K562 (cell line): Measurements from ENCODE around the gene PIGX. TPM values are rescaled to one million over a fixed set of nuclear protein-coding genes. Genes with fewer than 3 reads are reported as not detected.

ENCODE experiments used
- AFF4 ChIP-seq: sonication (generic); formaldehyde crosslinking; IDR thresholded peaks from 2 replicates; pipeline ENCODE4 v1.8.0; 2023; ENCODE audit warnings: mild to moderate bottlenecking, missing genetic modification reagents
- GABPB1 ChIP-seq: sonication (generic); formaldehyde crosslinking; IDR thresholded peaks from 2 replicates; pipeline ENCODE4 v1.8.0; 2022; ENCODE audit warnings: mild to moderate bottlenecking, missing genetic modification reagents
- ZBTB40 ChIP-seq, 2 experiments: fragments of 450-650 bp in 1 of 2; sonication (generic) in 1 of 2; formaldehyde crosslinking in 1 of 2; IDR thresholded peaks; 2 replicates each; pipeline versions ENCODE4 v1.7.1 to v1.9.0; 2016 to 2022; ENCODE audit warnings: inconsistent platforms in 1 of 2, mild to moderate bottlenecking in 1 of 2, missing genetic modification reagents in 1 of 2
- ZNF280B ChIP-seq: fragments of 250-450 bp; sonication (Bioruptor Pico); IDR thresholded peaks from 2 replicates; pipeline ENCODE4 v1.5.1; 2021; ENCODE audit warnings: mild to moderate bottlenecking
- ZNF511 ChIP-seq: sonication (generic); formaldehyde crosslinking; IDR thresholded peaks from 2 replicates; pipeline ENCODE4 v1.8.0; 2022; ENCODE audit warnings: mild to moderate bottlenecking, missing genetic modification reagents
- ZNF639 ChIP-seq, 2 experiments: fragments of 200-800 bp in 1 of 2; sonication (Bioruptor generic) in 1 of 2; sonication (generic) in 1 of 2; formaldehyde crosslinking in 1 of 2; IDR thresholded peaks in 1 of 2; conservative IDR thresholded peaks in 1 of 2; 2 replicates each; pipeline versions ENCODE4 v1.5.0 to v1.6.1; 2016 to 2020; ENCODE audit warnings: missing compliant biosample characterization in 1 of 2, missing genetic modification characterization in 1 of 2, missing genetic modification reagents in 1 of 2
- polyA plus RNA-seq, 8 experiments: library from polyadenylated mRNA; depleted of rRNA in 4 of 8; stranded (reverse) in 5 of 8; unstranded in 3 of 8; fragments of >200 nt; fragmentation: Nextera tagmentation in 2 of 8; fragmentation: Illumina TruSeq in 1 of 8; extraction: Ambion mirVana in 2 of 8; extraction: Trizol in 1 of 8; gene quantifications; 2 replicates each; pipeline versions ENCODE4 v1.2.1 to v1.2.3, GENCODE V29; 2011 to 2014; ENCODE audit warnings: inconsistent platforms in 1 of 8, missing spikeins in 1 of 8
- total RNA-seq, 7 experiments: library from RNA; depleted of rRNA in 6 of 7; stranded (reverse); fragments of >200 nt in 6 of 7; fragmentation: Illumina TruSeq in 2 of 7; extraction: Trizol in 2 of 7; gene quantifications; 2 replicates each; pipeline versions ENCODE4 v1.2.1 to v1.2.3, GENCODE V29; 2011 to 2021; ENCODE audit warnings: low replicate concordance in 1 of 7

PIGX gene
- total and polyA plus RNA-seq, 9 of the 15 experiments (the other 6 are each of a cell fraction or from before 2014, with no cell fraction given), result 3.7 to 36.3 (median 26.9) TPM

- TF ChIP-seq ZBTB40 (IDR thresholded peaks at IDR 0.05) (0 out of 2 replicates have a peak, but pooled peaks have one; percentile 23), ZBTB40 (CRISPR knock-in tag; IDR thresholded peaks at IDR 0.05) (no peak), ZNF639 (CRISPR knock-in tag; conservative IDR thresholded peaks at IDR 0.05 in 1 of 2, IDR thresholded peaks at IDR 0.05 in 1 of 2) (peak in 1 of 2 experiments; percentile 93; a peak in 1 of 4 replicates), ZNF511 (CRISPR knock-in tag) (peak; percentile 58; the same call in 1 of the 2 replicates), AFF4 (CRISPR knock-in tag) (0 out of 2 replicates have a peak, but pooled peaks have one; percentile 35), GABPB1 (CRISPR knock-in tag) (0 out of 2 replicates have a peak, but pooled peaks have one; percentile 25), ZNF280B (CRISPR knock-in tag) (no peak)
Measured at GRCh38 chr3:196712514-196713413, 587 bp downstream of the PIGX start (continued).
